Left ventricle myocardium inferior (tissue), 1 donor: Measurements from ENCODE around the gene L2HGDH. TPM values are rescaled to one million over a fixed set of nuclear protein-coding genes. Genes with fewer than 3 reads are reported as not detected.

ENCODE experiments used
- DNase-seq: peaks from one replicate; pipeline ENCODE4 v3.0.0-alpha.2; 2020
- H3K27ac ChIP-seq: fragments of 200-600 bp; replicated peaks from 2 replicates; pipeline ENCODE4 v1.8.0; 2021
- H3K27me3 ChIP-seq: fragments of 200-600 bp; 2 replicates; pipeline ENCODE4 v1.8.0; 2021; ENCODE audit warnings: low read depth
- H3K36me3 ChIP-seq: fragments of 200-600 bp; 2 replicates; pipeline ENCODE4 v1.8.0; 2021
- H3K4me1 ChIP-seq: fragments of 200-600 bp; 2 replicates; pipeline ENCODE4 v1.8.0; 2021
- H3K4me3 ChIP-seq: fragments of 200-600 bp; 2 replicates; pipeline ENCODE4 v1.8.0; 2021; ENCODE audit warnings: mild to moderate bottlenecking, moderate library complexity
- H3K9me3 ChIP-seq: fragments of 200-600 bp; replicated peaks from 2 replicates; pipeline ENCODE4 v1.8.0; 2021
- CTCF ChIP-seq: fragments of 200-600 bp; IDR thresholded peaks from 2 replicates; pipeline ENCODE4 v1.8.0; 2021; ENCODE audit warnings: antibody characterized with exemption, mild to moderate bottlenecking, borderline replicate concordance
- intact Hi-C: fragments of 100-400 bp; cut with micrococcal nuclease; formaldehyde crosslinking; loops from one replicate; pipeline ENCODE4 v1.11.0; 2022
- total RNA-seq: library from RNA; stranded (reverse); fragmentation: NEBNext Ultra II Directional; extraction: Animal tissue kit (Norgen Biotek cat#: 25700); gene quantifications from one replicate; pipeline ENCODE4 v1.2.1, GENCODE V29; 2021
- donor health status: DM: no; HTN: yes; CAD: no; lungs with severe emphysema.

L2HGDH gene
- total RNA-seq, 1 donor from 2014 or later, result 11.3 TPM

- DNase-seq, result no peak
- Histone ChIP-seq H3K4me1 (peaks cover 24% of the 10 kb centered on the region), H3K36me3 (no peaks in the 10 kb centered on the region), H3K27ac (no peak overlapping the region), H3K27me3 (no peaks in the 10 kb centered on the region), H3K9me3 (no peaks in the 10 kb centered on the region), H3K4me3 (no peak overlapping the region)
- no peak for TF ChIP-seq CTCF
- intact Hi-C loops, result no loop called here
Observed at GRCh38 chr14:50308363-50308915, 3.6 kb downstream of the L2HGDH start.

GRCh38 chr14:50303744-50304471, 8.1 kb downstream of the L2HGDH start:
- intact Hi-C loops, result no loop called here
- TF ChIP-seq CTCF, result no peak
- Histone ChIP-seq H3K27ac (no peak overlapping the region), H3K4me1 (no peaks in the 10 kb centered on the region), H3K9me3 (no peaks in the 10 kb centered on the region), H3K27me3 (no peaks in the 10 kb centered on the region), H3K4me3 (no peak overlapping the region), H3K36me3 (no peaks in the 10 kb centered on the region)
- peak; percentile 17 for DNase-seq

- H3K4me1 ChIP-seq, result no peaks in the 10 kb centered on the region
- H3K4me3 ChIP-seq, result no peak overlapping the region
- H3K27me3 ChIP-seq, result no peaks in the 10 kb centered on the region
- intact Hi-C loops, result no loop called here
- H3K36me3 ChIP-seq, result no peaks in the 10 kb centered on the region
- no peak for DNase-seq
- no peak for TF ChIP-seq CTCF
- no peaks in the 10 kb centered on the region for H3K9me3 ChIP-seq
- H3K27ac ChIP-seq, result no peak overlapping the region
Observed at GRCh38 chr14:50301914-50302313, 10.1 kb downstream of the L2HGDH start.

GRCh38 chr14:50299585-50299984, 12.4 kb downstream of the L2HGDH start:
- Histone ChIP-seq H3K36me3 (no peaks in the 10 kb centered on the region), H3K9me3 (no peaks in the 10 kb centered on the region), H3K4me1 (no peaks in the 10 kb centered on the region), H3K27ac (no peak overlapping the region), H3K4me3 (no peak overlapping the region), H3K27me3 (no peaks in the 10 kb centered on the region)
- DNase-seq, result no peak
- intact Hi-C loops, result no loop called here
- TF ChIP-seq CTCF, result no peak

GRCh38 chr14:50290306-50290705, 21.7 kb downstream of the L2HGDH start:
- no peak overlapping the region for H3K4me3 ChIP-seq
- TF ChIP-seq CTCF, result no peak
- H3K27me3 ChIP-seq, result no peaks in the 10 kb centered on the region
- H3K9me3 ChIP-seq, result no peaks in the 10 kb centered on the region
- H3K4me1 ChIP-seq, result no peaks in the 10 kb centered on the region
- H3K36me3 ChIP-seq, result peaks cover 6% of the 10 kb centered on the region
- no peak for DNase-seq
- no peak overlapping the region for H3K27ac ChIP-seq
- intact Hi-C loops, result no loop called here
